Left renal pelvis (tissue), 4 donors: ENCODE measurements around the gene PITRM1. TPM values are rescaled to one million over a fixed set of nuclear protein-coding genes. Genes with fewer than 3 reads are reported as not detected.
"Not testable (repeated sequence)": the region's sequence is repeated elsewhere in the genome, so short reads cannot be mapped to it uniquely, and the experiment has no call there.

ENCODE experiments used
- DNase-seq, 4 donors: peaks; one replicate each; pipeline ENCODE4 v3.0.0-alpha.2; 2013; ENCODE audit warnings: low read depth in 4 of 4, low spot score in 3 of 4
- polyA plus RNA-seq, 4 donors: library from polyadenylated mRNA; unstranded; fragments of 120-200 nt; gene quantifications; one replicate each; pipeline ENCODE4 v1.2.1, GENCODE V29; 2013; ENCODE audit not compliant: insufficient read length in 4 of 4

PITRM1 gene
- polyA plus RNA-seq, 4 donors: 58.0 to 67.3 (median 61.9) TPM

DNA sequence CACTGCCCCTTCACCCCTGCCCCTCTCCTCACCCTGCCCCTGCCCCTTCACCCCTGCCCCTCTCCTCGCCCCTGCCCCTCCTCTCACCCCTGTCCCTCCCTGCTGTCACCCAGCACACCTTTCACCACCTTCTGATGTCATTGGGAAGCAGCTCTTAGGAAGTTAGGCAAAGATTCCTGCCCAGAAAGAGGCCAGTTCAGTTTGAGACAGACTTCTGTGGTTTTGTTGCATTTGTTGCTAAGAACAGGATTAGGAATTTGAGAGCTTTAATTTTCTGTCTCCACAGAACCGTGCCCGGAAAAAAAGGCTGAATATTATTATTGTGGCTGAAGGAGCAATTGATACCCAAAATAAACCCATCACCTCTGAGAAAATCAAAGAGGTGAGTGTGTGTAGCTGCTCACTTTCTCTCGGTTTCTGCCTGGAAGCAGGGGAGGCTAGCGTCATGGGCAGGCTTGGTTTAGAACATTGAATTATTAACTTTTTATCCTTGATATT is 65.6 kb downstream of the PITRM1 start:
- no peak for DNase-seq

DNA sequence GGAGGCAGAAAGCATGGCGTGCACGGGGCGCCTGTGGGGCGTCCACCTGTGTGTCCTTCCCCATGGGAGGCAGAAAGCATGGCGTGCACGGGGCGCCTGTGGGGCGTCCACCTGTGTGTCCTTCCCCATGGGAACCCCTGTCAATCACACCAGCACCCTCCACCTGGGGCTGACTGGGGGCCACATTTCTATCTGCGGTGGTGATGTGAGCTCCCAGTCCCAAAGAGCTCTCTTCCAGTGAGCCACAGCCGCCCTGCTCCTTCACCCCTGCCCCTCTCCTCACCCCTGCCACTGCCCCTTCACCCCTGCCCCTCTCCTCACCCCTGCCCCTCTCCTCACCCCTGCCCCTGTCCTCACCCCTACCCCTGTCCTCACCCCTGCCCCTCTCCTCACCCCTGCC is 66.3 kb downstream of the PITRM1 start:
- not testable (repeated sequence) for DNase-seq

DNA sequence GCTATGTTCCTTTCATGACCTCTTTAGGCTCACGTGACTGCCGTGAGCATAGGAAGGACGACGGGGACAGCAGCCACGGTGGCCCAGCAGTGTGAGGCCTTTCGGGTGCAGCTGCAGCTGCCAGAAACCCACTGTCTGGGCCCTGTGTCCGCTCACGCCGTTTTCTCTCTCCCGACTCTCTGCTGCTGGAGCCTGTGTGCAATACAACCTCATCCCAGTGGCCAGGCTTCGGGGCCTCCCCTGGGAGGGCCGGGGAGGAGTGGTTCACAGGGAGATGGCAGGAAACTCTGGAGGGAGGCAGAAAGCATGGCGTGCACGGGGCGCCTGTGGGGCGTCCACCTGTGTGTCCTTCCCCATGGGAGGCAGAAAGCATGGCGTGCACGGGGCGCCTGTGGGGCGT is 66.7 kb downstream of the PITRM1 start:
- DNase-seq: no peak

DNA sequence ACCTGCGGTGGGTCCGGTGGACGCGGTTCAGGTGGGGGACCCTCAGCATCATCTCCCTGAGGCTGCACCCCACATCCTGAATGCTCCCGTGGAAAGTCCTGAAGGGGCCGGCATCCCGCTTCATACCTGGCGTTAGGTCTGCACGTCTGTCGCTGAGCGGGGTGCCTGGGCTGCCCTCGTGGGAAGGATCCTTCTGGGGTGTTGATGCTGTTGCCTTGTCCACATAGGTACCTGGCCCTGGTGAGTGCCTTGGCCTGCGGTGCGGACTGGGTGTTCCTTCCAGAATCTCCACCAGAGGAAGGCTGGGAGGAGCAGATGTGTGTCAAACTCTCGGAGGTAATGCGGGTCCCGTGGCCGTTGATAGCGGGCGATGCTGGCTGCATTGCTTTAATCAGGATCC is 67.4 kb downstream of the PITRM1 start:
- DNase-seq: no peak

DNA sequence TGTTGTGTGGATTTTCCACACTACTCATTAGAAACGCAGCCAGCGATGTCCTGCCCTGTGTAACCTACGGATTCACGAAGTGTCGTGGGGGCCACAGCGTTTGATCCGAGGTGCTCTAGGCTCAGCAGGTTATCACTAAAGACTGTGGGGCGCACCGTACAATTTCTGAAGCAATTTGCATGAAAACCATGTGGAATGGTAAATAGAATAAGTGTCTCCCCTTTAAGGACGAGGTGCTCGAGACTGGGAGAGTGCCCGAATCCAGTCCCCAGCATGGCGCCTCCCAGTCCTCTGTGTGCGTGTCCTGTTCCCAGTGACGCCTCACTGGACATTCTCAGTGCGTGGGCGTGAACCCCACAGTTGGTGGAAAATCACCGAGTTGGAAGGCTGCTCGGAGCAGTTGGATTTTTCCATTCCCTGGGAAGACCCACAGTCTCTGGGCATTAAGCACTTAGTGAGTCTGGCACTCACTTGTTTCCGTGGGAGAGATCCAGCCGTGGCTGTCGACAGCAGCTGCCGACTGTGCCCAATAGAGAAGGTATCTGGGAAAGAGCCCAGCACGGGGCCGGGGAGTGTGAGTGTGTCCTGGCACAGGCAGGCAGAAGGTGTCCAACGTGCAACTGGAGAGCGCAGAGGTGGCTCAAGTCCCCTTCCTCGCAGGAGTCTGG is 68.2 kb downstream of the PITRM1 start:
- DNase-seq: no peak

DNA sequence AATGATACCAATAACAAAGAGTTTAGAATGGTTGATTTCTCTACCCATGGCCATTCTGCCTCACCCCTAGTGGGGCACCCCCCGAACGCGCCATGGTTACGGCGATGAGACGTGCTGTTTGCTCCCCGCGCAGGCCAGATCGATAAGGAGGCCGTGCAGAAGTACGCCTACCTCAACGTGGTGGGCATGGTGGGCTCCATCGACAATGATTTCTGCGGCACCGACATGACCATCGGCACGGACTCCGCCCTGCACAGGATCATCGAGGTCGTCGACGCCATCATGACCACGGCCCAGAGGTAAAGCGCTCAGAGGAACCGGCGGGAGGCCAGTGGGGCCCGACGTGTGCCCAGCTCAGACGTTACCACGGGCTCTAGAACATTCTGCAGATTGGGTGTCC is 68.9 kb downstream of the PITRM1 start:
- DNase-seq: no peak

DNA sequence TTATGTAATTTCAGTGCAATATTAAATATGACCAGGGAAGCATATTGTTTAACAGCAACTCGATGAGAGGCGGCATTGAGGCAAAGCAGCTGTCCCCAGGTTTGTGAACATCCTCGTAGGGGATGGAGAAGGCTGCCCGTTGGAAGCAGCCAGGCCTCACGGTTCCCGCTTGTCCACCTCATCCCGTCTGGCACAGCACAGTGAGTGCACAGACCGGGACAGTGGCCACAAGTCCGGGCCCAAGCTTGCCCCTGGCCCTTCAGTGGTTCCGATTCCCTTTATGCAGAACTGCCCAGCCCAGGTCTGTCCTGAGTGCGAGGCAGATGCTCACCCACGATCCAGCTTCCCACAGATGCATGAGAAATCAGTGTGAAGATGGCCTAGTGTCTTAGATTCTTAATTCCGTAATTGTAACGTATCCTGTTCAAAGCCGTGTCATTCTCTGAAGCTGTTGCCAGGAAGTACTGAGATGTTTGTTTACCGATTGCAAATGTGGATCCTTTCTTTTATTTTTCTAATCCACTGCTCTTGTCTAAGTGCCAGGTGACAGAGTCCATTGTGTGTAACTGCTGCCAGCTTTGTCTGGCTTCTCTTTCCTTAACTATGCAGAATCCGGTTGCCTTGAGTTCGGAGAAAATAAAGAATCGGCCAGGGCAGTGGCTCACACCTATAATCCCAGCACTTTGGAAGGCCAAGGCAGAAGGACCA is 69.7 kb downstream of the PITRM1 start:
- no peak for DNase-seq

DNA sequence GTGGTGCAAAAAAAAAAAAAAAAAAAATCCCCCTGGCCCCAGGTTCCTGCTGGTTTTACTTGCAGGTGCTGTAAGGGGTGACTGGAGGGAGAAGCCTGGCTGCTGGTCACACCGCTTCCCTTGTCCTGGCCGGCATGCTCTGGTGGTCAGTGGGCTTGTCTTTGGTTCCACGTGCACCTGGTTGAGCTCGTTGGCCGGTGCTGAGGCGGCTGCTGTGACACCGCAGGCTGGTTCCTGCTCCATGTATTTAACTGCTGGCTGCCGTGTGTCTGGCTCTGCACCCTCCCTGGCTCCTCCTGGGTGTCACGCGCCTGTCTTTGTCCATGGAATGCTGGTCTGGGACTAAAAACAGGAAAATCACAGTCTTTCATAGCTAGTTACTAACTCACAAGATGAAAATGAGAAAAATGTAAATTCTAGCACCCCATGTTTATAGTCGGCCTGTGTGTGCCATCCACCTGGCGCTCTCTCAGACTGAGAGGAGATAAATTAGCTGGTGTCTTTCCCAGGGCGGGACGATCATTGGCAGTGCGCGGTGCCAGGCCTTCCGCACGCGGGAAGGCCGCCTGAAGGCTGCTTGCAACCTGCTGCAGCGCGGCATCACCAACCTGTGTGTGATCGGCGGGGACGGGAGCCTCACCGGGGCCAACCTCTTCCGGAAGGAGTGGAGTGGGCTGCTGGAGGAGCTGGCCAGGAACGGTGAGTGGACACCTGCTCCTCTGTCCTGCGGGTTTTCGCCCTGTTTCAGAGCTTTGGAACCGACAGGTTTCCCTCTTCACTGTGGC is 71.5 kb downstream of the PITRM1 start:
- no peak for DNase-seq

DNA sequence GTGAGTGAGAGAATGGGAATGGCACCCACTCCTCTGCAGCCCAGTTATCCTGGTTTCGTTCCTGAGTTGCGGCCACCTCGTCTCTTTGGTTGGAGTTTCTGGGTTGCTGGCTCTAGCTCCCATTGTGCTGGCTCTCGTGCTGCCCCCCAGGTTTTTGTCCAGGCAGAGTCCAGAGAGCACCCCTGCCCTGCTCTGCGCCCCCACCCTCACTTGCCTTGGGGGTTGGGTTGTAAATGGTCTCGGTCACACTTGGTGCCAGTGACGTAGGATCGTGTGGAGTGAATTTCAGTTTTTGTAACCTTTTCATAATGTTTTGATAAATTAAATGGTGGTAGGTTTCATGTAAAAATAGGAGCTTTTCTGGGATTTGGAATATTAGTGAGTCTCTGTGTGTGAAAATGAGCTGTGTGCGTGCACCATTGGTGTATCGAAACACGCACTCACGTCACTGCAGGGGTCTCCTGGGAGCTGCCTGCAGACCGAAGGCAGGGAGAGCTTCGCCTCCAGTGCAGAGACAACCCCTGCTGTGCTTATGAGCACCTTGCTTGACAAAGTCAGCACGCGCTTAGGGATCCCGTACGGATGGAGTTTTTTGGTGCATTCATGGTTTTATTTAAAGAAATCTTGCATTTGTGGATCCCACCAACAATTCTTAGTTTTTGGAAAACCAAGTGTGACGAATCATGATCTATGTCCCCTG is 72.3 kb downstream of the PITRM1 start:
- DNase-seq: no peak

DNA sequence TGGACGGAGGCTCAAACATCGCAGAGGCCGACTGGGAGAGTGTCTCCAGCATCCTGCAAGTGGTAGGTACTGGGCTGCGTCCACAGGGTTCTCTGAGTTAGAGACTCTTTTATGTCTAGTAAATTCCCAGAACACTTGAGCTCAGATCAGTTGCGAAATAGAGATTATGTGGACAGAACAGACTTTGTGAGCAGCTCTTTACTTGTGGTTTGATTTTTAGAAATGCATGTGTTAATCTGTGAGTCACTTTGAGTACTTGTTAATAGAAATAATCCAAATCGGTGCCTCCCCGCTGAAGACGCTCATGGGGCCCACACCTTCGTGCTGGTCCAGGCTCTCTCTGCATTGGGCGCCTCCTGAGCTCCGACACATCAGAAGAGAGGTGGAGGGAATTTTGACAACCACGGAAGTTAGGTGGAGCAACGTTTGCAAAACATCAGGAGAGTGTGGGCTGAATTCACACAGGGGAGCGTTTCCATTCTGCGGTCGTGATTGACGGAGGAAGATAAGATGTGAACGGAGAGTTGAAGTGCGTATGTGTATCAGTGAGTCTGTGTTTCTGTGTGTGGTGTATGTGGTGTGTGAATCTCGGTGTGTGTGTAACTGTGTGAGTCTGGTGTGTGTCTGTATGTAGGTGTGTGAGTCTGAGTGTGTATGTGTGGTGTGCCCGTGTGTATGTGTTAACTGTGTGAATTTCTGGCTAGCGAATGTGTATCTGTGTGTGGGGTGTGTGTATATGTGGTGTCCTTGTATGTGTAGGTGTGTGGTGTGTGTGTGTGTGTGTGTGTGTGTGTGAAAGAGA is 73.1 kb downstream of the PITRM1 start:
- no peak for DNase-seq

DNA sequence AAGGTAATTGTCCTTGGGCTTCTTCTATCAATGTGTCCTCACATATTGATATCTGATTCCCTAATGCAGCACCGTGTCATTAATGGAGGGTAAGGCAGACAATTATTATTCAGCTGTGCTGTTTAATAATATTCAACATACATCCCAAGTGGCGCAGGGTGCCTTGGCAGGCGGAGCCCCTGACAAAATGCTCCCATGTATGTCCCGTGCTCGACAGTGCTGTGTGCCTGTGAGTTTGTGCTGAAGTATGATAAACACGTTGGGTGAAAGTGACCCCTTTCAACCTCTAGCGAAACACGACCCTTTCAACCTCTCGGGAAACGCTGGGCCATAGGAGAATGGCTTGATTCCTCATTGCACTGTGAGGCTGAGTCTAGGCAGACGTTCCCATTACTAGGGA is 73.9 kb downstream of the PITRM1 start:
- DNase-seq: no peak

DNA sequence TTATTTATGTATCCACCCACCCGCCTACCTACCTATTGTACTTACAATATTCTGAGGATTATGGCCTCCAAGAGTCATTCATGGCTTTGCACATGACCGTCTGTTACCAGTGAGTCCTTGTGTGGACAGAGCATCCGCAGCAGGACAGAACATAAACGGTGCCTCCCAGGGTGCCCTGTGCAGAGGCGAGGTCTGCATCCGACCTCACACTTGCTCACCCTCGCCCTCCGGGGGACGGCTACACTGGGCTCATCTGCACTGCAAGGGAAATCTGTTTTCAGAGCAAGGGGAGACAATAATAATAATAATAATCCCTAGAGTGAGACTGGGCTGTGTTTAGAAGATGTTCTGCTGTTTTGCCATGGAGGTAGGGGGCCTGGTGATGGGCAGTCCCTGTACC is 75.4 kb downstream of the PITRM1 start:
- DNase-seq: no peak

DNA sequence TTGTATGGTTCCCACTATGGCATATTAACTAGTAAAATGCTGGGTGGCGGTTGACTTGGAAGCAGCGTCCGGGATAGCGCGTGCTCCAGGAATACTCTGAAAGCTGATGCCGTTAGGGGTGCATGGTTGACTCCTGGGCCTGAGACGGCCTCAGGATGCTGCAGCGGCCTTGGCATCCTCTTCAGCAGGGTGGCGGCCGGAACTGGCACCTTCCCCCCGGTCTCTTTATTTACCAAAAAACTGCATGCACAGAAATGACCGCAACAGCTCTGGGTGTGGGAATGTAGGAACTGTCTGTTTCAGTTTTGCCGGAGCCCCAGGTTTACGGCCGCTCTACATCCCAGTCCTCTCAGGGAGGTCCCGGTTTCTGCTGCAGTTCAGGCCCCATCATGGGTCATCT is 76.4 kb downstream of the PITRM1 start:
- no peak for DNase-seq

DNA sequence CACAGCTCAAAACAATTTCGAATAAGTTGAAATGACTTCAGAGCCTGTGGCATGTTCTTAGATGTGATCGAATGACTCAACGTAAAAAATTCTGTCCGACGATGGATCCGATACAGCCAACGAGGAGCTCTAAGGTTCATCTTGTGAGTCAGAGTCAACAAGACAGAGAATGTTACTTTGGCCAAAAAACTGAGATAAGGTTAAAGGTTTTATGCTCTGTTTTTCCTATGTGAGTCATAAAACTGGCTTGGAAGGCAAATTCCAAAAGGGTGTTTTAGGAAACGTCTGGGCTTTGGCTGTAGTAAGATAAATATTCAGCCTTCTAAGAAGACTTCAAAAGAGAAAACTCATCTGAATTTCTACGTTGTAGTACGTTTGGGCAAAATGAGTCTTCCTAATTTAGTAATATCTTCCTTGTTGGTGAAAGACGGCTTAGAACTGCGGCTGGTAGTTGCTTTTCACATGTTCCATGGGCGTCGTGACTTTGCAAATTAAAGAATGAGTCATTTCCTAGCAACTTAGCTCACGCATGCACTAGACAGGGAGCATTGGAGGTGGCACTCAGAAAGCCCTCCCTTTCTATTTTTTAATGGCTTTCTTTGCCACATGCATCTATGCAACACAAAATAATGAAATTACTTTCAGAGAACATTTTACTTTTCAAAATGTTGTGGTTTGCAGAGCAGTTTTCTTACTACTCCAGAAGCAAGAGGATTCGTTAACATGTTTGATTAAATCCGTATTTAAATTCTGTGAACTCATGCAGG is 77.0 kb downstream of the PITRM1 start:
- no peak for DNase-seq

DNA sequence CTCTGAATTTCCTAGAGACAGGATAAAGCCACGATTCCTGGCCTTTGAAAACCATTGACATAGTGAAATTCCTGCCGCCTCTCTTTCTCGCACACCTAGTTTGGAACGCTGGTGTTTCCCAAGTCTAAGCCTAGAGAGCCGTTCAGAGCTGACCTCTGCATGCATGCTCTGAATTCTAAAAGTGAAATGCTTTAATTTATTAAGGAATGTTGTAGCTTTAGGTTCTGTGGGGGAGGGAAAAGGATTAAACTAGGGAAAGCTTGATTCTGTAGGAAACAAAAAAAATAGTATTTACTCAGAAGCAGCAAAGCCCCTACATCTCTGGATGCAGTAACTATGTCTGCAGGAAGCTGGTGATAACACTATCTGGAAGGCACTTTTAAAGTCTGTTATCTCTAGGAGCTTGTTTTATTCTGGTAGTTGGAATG is 78.0 kb downstream of the PITRM1 start:
- no peak for DNase-seq

DNA sequence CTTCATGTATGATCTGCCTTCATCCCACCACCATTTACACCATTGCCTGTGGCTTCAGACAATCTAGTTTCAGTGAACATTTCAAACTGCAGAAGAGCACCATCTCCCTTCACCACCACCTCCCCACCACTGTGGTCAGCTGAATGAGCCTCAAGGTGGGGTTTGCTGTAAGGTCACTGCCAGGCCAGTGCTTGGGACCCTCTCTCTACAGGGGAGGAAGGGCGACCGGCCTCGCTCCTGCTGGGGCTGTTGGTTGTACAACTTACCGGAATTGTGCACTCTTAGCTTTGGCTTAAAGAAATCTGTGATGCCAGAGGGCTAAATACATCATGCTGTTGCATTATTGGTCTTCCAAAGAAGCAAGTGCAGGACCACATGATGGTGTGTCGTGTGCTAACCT is 78.6 kb downstream of the PITRM1 start:
- DNase-seq: no peak

DNA sequence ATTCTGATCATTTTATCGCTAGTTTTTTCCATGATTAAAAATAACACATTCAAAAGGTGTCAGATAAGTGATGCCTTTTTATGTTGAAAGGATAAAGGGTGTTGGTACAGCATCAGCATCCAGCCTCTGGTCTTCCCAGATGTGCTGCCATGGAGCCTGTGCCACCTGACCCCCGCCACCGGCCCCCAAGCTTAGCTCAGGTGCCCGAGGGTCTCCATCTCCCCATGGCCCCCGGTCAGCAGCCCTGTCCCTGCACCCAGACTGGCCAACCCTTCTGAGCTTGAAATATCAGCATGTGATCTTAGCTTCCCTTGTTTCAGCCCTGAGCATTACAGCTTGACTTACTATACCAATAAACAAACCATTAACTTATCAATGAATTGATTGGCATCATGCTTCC is 80.7 kb downstream of the PITRM1 start:
- DNase-seq: no peak

DNA sequence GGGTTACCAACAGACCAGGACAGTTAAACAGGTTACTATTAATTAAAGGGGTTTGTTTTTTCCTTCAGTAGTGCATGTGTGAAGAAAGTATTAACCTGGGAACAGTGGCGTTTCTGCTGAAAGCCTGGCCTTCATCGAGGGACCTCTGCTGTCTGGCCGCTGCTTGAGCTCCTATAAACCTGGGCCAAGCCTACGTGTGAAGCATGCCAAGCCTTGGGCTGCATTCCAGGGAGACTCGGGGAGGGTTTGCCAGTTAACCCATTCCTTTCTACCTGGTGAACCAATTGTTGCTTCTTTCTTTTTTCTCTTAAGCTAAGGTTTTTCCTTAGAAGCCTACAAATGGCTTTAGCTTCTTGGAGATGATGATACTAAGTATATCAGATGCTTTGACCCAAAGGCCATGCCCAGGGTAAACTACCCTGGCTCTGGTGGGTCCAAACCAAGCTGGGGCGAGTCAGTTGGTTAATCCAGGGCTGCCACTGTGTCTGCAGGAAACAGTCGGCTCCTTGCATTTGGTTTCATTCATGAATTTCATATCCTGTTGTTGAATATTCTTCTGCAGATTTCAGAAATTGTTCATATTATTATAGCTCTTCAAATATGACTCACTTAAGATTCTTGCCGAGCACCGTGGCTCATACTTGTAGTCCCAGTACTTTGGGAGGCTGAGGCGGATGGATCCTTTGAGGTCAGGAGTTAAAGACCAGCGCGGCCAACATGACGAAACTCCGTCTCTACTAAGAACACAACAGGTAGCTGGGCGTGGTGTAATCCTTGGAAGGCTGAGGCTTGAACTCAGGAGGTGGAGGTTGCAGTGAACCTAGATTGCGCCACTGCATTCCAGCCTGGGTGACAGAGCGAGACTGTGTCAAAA is 81.4 kb downstream of the PITRM1 start:
- DNase-seq: no peak
